ENCODE data around the gene MPZL1. TPM values are rescaled to one million over a fixed set of nuclear protein-coding genes. Genes with fewer than 3 reads are reported as not detected.

MPZL1 gene
- total and polyA plus RNA-seq, 2 of the 8 experiments (the other 6 are each of a cell fraction or from before 2014, with no cell fraction given) = 37.8 to 120 TPM

GRCh38 chr1:167755654-167756053 lies 33.9 kb downstream of the MPZL1 start:
- Histone ChIP-seq H2AK5ac (ENCODE audit: low read depth, low read length) (no peak overlapping the region), H3K4me1 (replicated peaks in 1 of 4; ENCODE audit: control insufficient read depth in 3 of 4, insufficient read depth in 4 of 4, low read length in 3 of 4) (no peaks in the 10 kb centered on the region; a peak in 3 of 7 replicates), H3K23ac (ENCODE audit: insufficient read length) (no peak overlapping the region), H3K14ac (ENCODE audit: insufficient read length) (no peak overlapping the region), H3K36me3 (ENCODE audit: control insufficient read depth in 2 of 4, insufficient read depth in 4 of 4, low read length in 3 of 4) (no peaks in the 10 kb centered on the region), H3K79me1 (ENCODE audit: low read depth, low read length) (peaks cover 12% of the 10 kb centered on the region), H2BK15ac (ENCODE audit: low read length) (no peak overlapping the region), H2BK120ac (replicated peaks; ENCODE audit: low read depth, low read length) (no peak overlapping the region), H2BK20ac (ENCODE audit: low read length) (no peak overlapping the region), H3K56ac (replicated peaks; ENCODE audit: insufficient read length, low read depth, low read length) (no peak overlapping the region), H3K79me2 (ENCODE audit: control insufficient read depth in 1 of 2, insufficient read depth in 2 of 2, low read length in 2 of 2) (peaks cover 2 to 65% of the 10 kb centered on the region in 2 experiments; a peak in 3 of 4 replicates), H3K9me3 (ENCODE audit: insufficient read depth in 2 of 2, low read depth in 1 of 2, low read length in 1 of 2) (no peaks in the 10 kb centered on the region), H3K18ac (ENCODE audit: extremely low read depth, low read length) (no peak overlapping the region), H4K5ac (ENCODE audit: insufficient read length, low read depth, low read length) (no peak overlapping the region), H3K23me2 (ENCODE audit: low read depth, low read length) (no peaks in the 10 kb centered on the region), H4K20me1 (replicated peaks in 1 of 2; ENCODE audit: control insufficient read depth in 1 of 2, insufficient read depth in 2 of 2, low read length in 2 of 2) (peaks cover 4 to 9% of the 10 kb centered on the region in 2 experiments), H2BK5ac (ENCODE audit: low read depth, low read length) (no peak overlapping the region), H3K9ac (replicated peaks in 1 of 4; ENCODE audit: extremely low read depth in 1 of 4, low read depth in 3 of 4, low read length in 3 of 4) (no peak overlapping the region), H3K27ac (ENCODE audit: low read depth, low read length) (no peak overlapping the region), H4K91ac (replicated peaks; ENCODE audit: insufficient read length, low read length) (no peak overlapping the region), H2BK12ac (ENCODE audit: low read depth, low read length) (no peak overlapping the region), H3K27me3 (replicated peaks in 1 of 4; ENCODE audit: control insufficient read depth in 3 of 4, extremely low read depth in 1 of 4, insufficient read depth in 3 of 4, low read length in 3 of 4) (no peaks in the 10 kb centered on the region), H3K4me2 (ENCODE audit: insufficient read depth in 1 of 2, low read depth in 2 of 2, low read length in 2 of 2) (no peak overlapping the region), H2AFZ (ENCODE audit: low read length) (no peak overlapping the region), H3K4me3 (ENCODE audit: extremely low read depth in 1 of 4, insufficient read depth in 2 of 4, low read depth in 3 of 4, low read length in 4 of 4) (no peak overlapping the region), H4K8ac (ENCODE audit: extremely low read depth, insufficient read depth, low read length) (no peak overlapping the region), H3K4ac (replicated peaks; ENCODE audit: insufficient read length, low read depth, low read length) (no peak overlapping the region)
- POLR2A ChIA-PET (ENCODE audit: partially characterized antibody) = no interaction called here
- FAIRE-seq (no peak), DNase-seq (ENCODE audit: low read depth in 1 of 2, low spot score in 2 of 2) (no peak)
- CTCF ChIA-PET (ENCODE audit: partially characterized antibody) = interaction anchor here (0.6 kb wide), 3 partner anchors 187 to 552 kb away, joined by 3 read pairs; no protein-coding TSS in a partner anchor
- WGBS, 2 experiments (ENCODE audit: extremely low coverage in 1 of 2, insufficient coverage in 1 of 2, insufficient read length in 1 of 2, insufficient replicate concordance in 2 of 2, low coverage in 1 of 2, low lambda C conversion rate in 2 of 2, missing lambda C conversion rate in 1 of 2) = 99% methylated on average over 3 of the region's 3 CpGs; no CpG with 5 or more reads in 1 of the 2 experiments
- no peak for TF ChIP-seq BACH1 (IDR thresholded peaks at IDR 0.05; ENCODE audit: low read length)
- no peak for TF ChIP-seq USF2 (IDR thresholded peaks at IDR 0.05; ENCODE audit: low read length)
- TF ChIP-seq SIN3A (conservative IDR thresholded peaks at IDR 0.05 in 1 of 2, IDR thresholded peaks at IDR 0.05 in 1 of 2; ENCODE audit: low read depth in 1 of 2, low read length in 2 of 2) = no peak
- no peak for TF ChIP-seq CREB1 (IDR thresholded peaks at IDR 0.05)
- TF ChIP-seq RAD21 (IDR thresholded peaks at IDR 0.05 in 1 of 2, conservative IDR thresholded peaks at IDR 0.05 in 1 of 2; ENCODE audit: low read depth in 2 of 2, low read length in 2 of 2) = no peak
- no peak for TF ChIP-seq JUN (IDR thresholded peaks at IDR 0.05; ENCODE audit: low read depth, low read length)
- TF ChIP-seq CHD1 (IDR thresholded peaks at IDR 0.05; ENCODE audit: low read depth, low read length) = no peak
- TF ChIP-seq TCF12 (IDR thresholded peaks at IDR 0.05; ENCODE audit: low read depth, low read length) = no peak
- TF ChIP-seq KDM5A (IDR thresholded peaks at IDR 0.05; ENCODE audit: low read length) = no peak
- no peak for TF ChIP-seq POLR2A (IDR thresholded peaks at IDR 0.05; ENCODE audit: control extremely low read depth in 1 of 2, low read depth in 2 of 2, low read length in 2 of 2)
- no peak for TF ChIP-seq ATF2 (IDR thresholded peaks at IDR 0.05; ENCODE audit: low read length)
- no peak for TF ChIP-seq EZH2 (IDR thresholded peaks at IDR 0.05; ENCODE audit: low read depth, low read length, severe bottlenecking)
